CD4-positive, alpha-beta T cell (primary cell): ENCODE measurements around the gene PRKCG. TPM values are rescaled to one million over a fixed set of nuclear protein-coding genes. Genes with fewer than 3 reads are reported as not detected.
A peak's percentile ranks its signal among the peaks of the same experiment; 100 is the strongest.

ENCODE experiments used
- ATAC-seq: fragments of 200-7000 bp; cut with Tn5 transposase; one replicate; pipeline ENCODE4 v1.10.0; 2022; ENCODE audit warnings: mild to moderate bottlenecking; ENCODE audit not compliant: poor library complexity
- CTCF ChIA-PET: fragments of 350-600 bp; sonication (Branson Sonifier 250); formaldehyde crosslinking; loops from one replicate; lab custom pipeline; 2021; ENCODE audit warnings: antibody characterized with exemption, inconsistent platforms; lab: Charles Lee
- POLR2A ChIA-PET: fragments of 350-600 bp; sonication (Branson Sonifier 250); formaldehyde crosslinking; loops from one replicate; lab custom pipeline; 2021; ENCODE audit warnings: antibody characterized with exemption, inconsistent platforms; lab: Charles Lee
- DNase-seq, 14 experiments: peaks; one replicate each; pipeline ENCODE4 v3.0.0-alpha.2; 2013 to 2020; ENCODE audit warnings: mixed read lengths in 2 of 14
- H3K27ac ChIP-seq, 2 donors: one replicate each; pipeline versions ENCODE4 v1.5.1 to v1.7.0; 2013; ENCODE audit warnings: low read length in 2 of 2, low read depth in 1 of 2, mild to moderate bottlenecking in 1 of 2
- H3K27me3 ChIP-seq, 2 experiments: 1 replicate in 1 of 2; 2 replicates in 1 of 2; pipeline versions ENCODE4 v1.6.1 to v1.7.0; 2013; ENCODE audit warnings: low read length in 2 of 2, control low read depth in 1 of 2, mild to moderate bottlenecking in 1 of 2, moderate library complexity in 1 of 2; ENCODE audit not compliant: insufficient read depth in 2 of 2, control insufficient read depth in 1 of 2
- H3K36me3 ChIP-seq: one replicate; pipeline ENCODE4 v1.6.1; 2013; ENCODE audit warnings: low read length, control low read depth; ENCODE audit not compliant: insufficient read depth
- H3K4me1 ChIP-seq: one replicate; pipeline ENCODE4 v1.6.1; 2013; ENCODE audit warnings: low read length, control low read depth; ENCODE audit not compliant: insufficient read depth
- H3K4me3 ChIP-seq: one replicate; pipeline ENCODE4 v1.5.1; 2013; ENCODE audit warnings: mild to moderate bottlenecking, low read length, moderate library complexity
- H3K9me3 ChIP-seq, 2 experiments: 1 replicate in 1 of 2; 2 replicates in 1 of 2; pipeline versions ENCODE4 v1.6.1 to v1.7.0; 2013; ENCODE audit warnings: low read length in 2 of 2, mild to moderate bottlenecking in 2 of 2, control low read depth in 1 of 2, moderate library complexity in 1 of 2; ENCODE audit not compliant: control insufficient read depth in 1 of 2, insufficient read depth in 1 of 2
- H3K27ac Mint-ChIP-seq: one replicate; pipeline ENCODE4 v1.8.0; 2020; ENCODE audit warnings: mixed read lengths
- H3K27me3 Mint-ChIP-seq: one replicate; pipeline ENCODE4 v1.8.0; 2021; ENCODE audit warnings: mixed read lengths
- H3K36me3 Mint-ChIP-seq: one replicate; pipeline ENCODE4 v1.8.0; 2021; ENCODE audit warnings: low read depth, mixed read lengths
- H3K4me1 Mint-ChIP-seq: one replicate; pipeline ENCODE4 v1.8.0; 2021; ENCODE audit warnings: low read depth, mixed read lengths
- H3K4me3 Mint-ChIP-seq: one replicate; pipeline ENCODE4 v1.8.0; 2020; ENCODE audit warnings: mild to moderate bottlenecking, mixed read lengths
- H3K9me3 Mint-ChIP-seq: one replicate; pipeline ENCODE4 v1.8.0; 2020; ENCODE audit warnings: mixed read lengths
- CTCF ChIP-seq: fragments of 200-600 bp; IDR thresholded peaks from one replicate; pipeline ENCODE4 v1.8.0; 2022; ENCODE audit warnings: antibody characterized with exemption, mild to moderate bottlenecking
- intact Hi-C, 2 experiments: fragments of 100-400 bp; cut with DNase I in 1 of 2; cut with micrococcal nuclease in 1 of 2; formaldehyde crosslinking; loops; one replicate each; pipeline versions ENCODE4 v1.15.1 to v1.9.0; 2023 to 2025; cut with DNase I, micrococcal nuclease
- total RNA-seq, 174 experiments: library from RNA in 2 of 174; stranded (reverse) in 2 of 174; gene quantifications; one replicate each; pipeline ENCODE4 v1.2.3 and lab custom pipeline; 2021 to 2026

The PRKCG gene
- total RNA-seq, 2 experiments from 2014 or later, result 1.5 to 1.6 TPM

GRCh38 chr19:53853707-53854106 is 28.3 kb upstream of the PRKCG start:
- Mint-ChIP-seq H3K27ac (no peak overlapping the region), H3K4me1 (peaks cover 4% of the 10 kb centered on the region), H3K4me3 (no peak overlapping the region), H3K36me3 (no peaks in the 10 kb centered on the region), H3K9me3 (no peaks in the 10 kb centered on the region), H3K27me3 (peaks cover 28% of the 10 kb centered on the region)
- intact Hi-C loops, result loop anchor here (1.0 to 10.0 kb wide), 3 partner anchors 28 to 989 kb away; partner anchors contain the start of gene PRKCG (in 1 of the 2)
- ATAC-seq, result no peak
- Histone ChIP-seq H3K27me3 (peaks cover 6 to 13% of the 10 kb centered on the region in 2 experiments), H3K9me3 (peaks cover 0 to 3% of the 10 kb centered on the region in 2 experiments), H3K27ac (no peak overlapping the region), H3K4me1 (peaks cover 18% of the 10 kb centered on the region), H3K4me3 (no peak overlapping the region), H3K36me3 (no peaks in the 10 kb centered on the region)
- ChIA-PET CTCF (interaction anchor here (0.7 to 2.3 kb wide), 6 partner anchors 10 to 1369 kb away, joined by 3 to 8 read pairs (median 4); partner anchors contain the start of gene PRKCG), POLR2A (interaction anchor here (0.9 to 2.0 kb wide), 3 partner anchors 12 to 28 kb away, joined by 3 to 9 read pairs (median 4); partner anchors contain the start of genes MYADM and PRKCG)
- DNase-seq, result no peak
- TF ChIP-seq CTCF, result no peak

GRCh38 chr19:53864308-53864836 is 17.6 kb upstream of the PRKCG start:
- Mint-ChIP-seq H3K4me1 (peaks cover 26% of the 10 kb centered on the region), H3K27me3 (no peaks in the 10 kb centered on the region), H3K27ac (peak overlapping the region; percentile 99), H3K9me3 (no peaks in the 10 kb centered on the region), H3K4me3 (peak overlapping the region; percentile 4), H3K36me3 (peaks cover 16% of the 10 kb centered on the region)
- Histone ChIP-seq H3K36me3 (no peaks in the 10 kb centered on the region), H3K27me3 (no peaks in the 10 kb centered on the region), H3K27ac (no peak overlapping the region), H3K4me1 (peaks cover 31% of the 10 kb centered on the region), H3K9me3 (no peaks in the 10 kb centered on the region), H3K4me3 (no peak overlapping the region)
- ATAC-seq, result no peak
- intact Hi-C loops, result loop anchor here (2.0 to 10.0 kb wide), 5 partner anchors 18 to 600 kb away; partner anchors contain the start of genes LENG9 (in 2 of the 2), NDUFA3 (in 1 of the 2), OSCAR (in 1 of the 2) and PRKCG (in 1 of the 2)
- ChIA-PET CTCF (interaction anchor here (2.7 kb wide), 1 partner anchor 11 kb away, joined by 6 read pairs; no protein-coding TSS in a partner anchor), POLR2A (interaction anchor here (0.6 to 0.9 kb wide), 2 partner anchors 10 to 11 kb away, joined by 3 read pairs; no protein-coding TSS in a partner anchor)
- no peak for TF ChIP-seq CTCF
- DNase-seq, result no peak

GRCh38 chr19:53865523-53865917 is 16.5 kb upstream of the PRKCG start:
- Histone ChIP-seq H3K27me3 (no peaks in the 10 kb centered on the region), H3K36me3 (peaks cover 3% of the 10 kb centered on the region), H3K4me3 (peak overlapping the region; percentile 100), H3K9me3 (no peaks in the 10 kb centered on the region), H3K4me1 (peaks cover 41% of the 10 kb centered on the region), H3K27ac (peak overlapping the region; percentile 74 to 95)
- no peaks in the 10 kb centered on the region for H3K9me3 Mint-ChIP-seq
- H3K36me3 Mint-ChIP-seq, result peaks cover 22% of the 10 kb centered on the region
- TF ChIP-seq CTCF, result no peak
- H3K4me1 Mint-ChIP-seq, result peaks cover 32% of the 10 kb centered on the region
- H3K27ac Mint-ChIP-seq, result peak overlapping the region; percentile 99
- ATAC-seq (no peak), DNase-seq (peak in 1 of 14 experiments; percentile 12)
- no peaks in the 10 kb centered on the region for H3K27me3 Mint-ChIP-seq
- CTCF ChIA-PET, result interaction anchor here (1.0 kb wide), 1 partner anchor 22 kb away, joined by 3 read pairs; no protein-coding TSS in a partner anchor
- intact Hi-C loops, result loop anchor here (2.0 to 10.0 kb wide), 7 partner anchors 17 to 599 kb away; partner anchors contain the start of genes LENG9 (in 2 of the 2), NDUFA3 (in 1 of the 2), OSCAR (in 1 of the 2) and PRKCG (in 1 of the 2)
- H3K4me3 Mint-ChIP-seq, result peak overlapping the region; percentile 78
- POLR2A ChIA-PET, result interaction anchor here (0.8 to 3.8 kb wide), 5 partner anchors 9 to 271 kb away, joined by 3 to 71 read pairs (median 8); partner anchors contain the start of genes CNOT3 and PRKCG
